Measurements from ENCODE around the gene MEG3.
A peak's percentile ranks its signal among the peaks of the same experiment; 100 is the strongest.

The MEG3 gene

GRCh38 chr14:100844846-100845245, 18.9 kb downstream of the MEG3 start:
- ChIA-PET CTCF (no interaction called here), POLR2A (no interaction called here)

GRCh38 chr14:100845341-100845740, 19.4 kb downstream of the MEG3 start:
- ChIA-PET CTCF (no interaction called here), POLR2A (no interaction called here)
- DNase-seq (ENCODE audit: extremely low spot score) = no peak
- no peak for TF ChIP-seq NFRKB (IDR thresholded peaks at IDR 0.05)
- TF ChIP-seq PKNOX1 (IDR thresholded peaks at IDR 0.05) = no peak
- no peak for TF ChIP-seq ELF4 (IDR thresholded peaks at IDR 0.05)
- no peak for TF ChIP-seq CTBP1 (IDR thresholded peaks at IDR 0.05; ENCODE audit: borderline replicate concordance)
- TF ChIP-seq SP1 (IDR thresholded peaks at IDR 0.05) = no peak

More at GRCh38 chr14:100844846-100845245, 18.9 kb downstream of the MEG3 start:
- TF ChIP-seq TARDBP (IDR thresholded peaks at IDR 0.05) = no peak
- no peak for TF ChIP-seq HDGF (IDR thresholded peaks at IDR 0.05; ENCODE audit: borderline replicate concordance)
- no peak for DNase-seq (ENCODE audit: extremely low spot score)

- ChIA-PET POLR2A (no interaction called here), CTCF (no interaction called here)
- no peak for TF ChIP-seq LEF1 (IDR thresholded peaks at IDR 0.05; ENCODE audit: borderline replicate concordance)
- TF ChIP-seq SP1 (IDR thresholded peaks at IDR 0.05) = no peak
- TF ChIP-seq ARNT (IDR thresholded peaks at IDR 0.05) = no peak
- no peak for TF ChIP-seq SUZ12 (IDR thresholded peaks at IDR 0.05)
- TF ChIP-seq L3MBTL2 (conservative IDR thresholded peaks at IDR 0.05) = no peak
- no peak for DNase-seq (ENCODE audit: extremely low spot score)
Measured at GRCh38 chr14:100846309-100846859, 20.5 kb downstream of the MEG3 start.

GRCh38 chr14:100849115-100849781, 23.3 kb downstream of the MEG3 start:
- TF ChIP-seq BHLHE40 (IDR thresholded peaks at IDR 0.05; ENCODE audit: borderline replicate concordance) (no peak), PKNOX1 (IDR thresholded peaks at IDR 0.05) (peak; percentile 59; the same call in 1 of the 2 replicates), NFRKB (IDR thresholded peaks at IDR 0.05) (no peak), SUZ12 (IDR thresholded peaks at IDR 0.05) (no peak)
- CTCF ChIA-PET = no interaction called here
- POLR2A ChIA-PET = no interaction called here
- DNase-seq (ENCODE audit: extremely low spot score) = no peak

- no peak for TF ChIP-seq BHLHE40 (IDR thresholded peaks at IDR 0.05; ENCODE audit: borderline replicate concordance)
- no peak for TF ChIP-seq L3MBTL2 (conservative IDR thresholded peaks at IDR 0.05)
- TF ChIP-seq FOXA1 (IDR thresholded peaks at IDR 0.05) = no peak
- no peak for TF ChIP-seq PKNOX1 (IDR thresholded peaks at IDR 0.05)
- TF ChIP-seq ZNF384 (IDR thresholded peaks at IDR 0.05) = no peak
- no peak for TF ChIP-seq TARDBP (IDR thresholded peaks at IDR 0.05)
- ChIA-PET CTCF (interaction anchor here (0.6 to 1.6 kb wide), 5 partner anchors 14 to 1379 kb away, joined by 3 to 4 read pairs (median 3); no protein-coding TSS in a partner anchor), POLR2A (no interaction called here)
- peak; percentile 78 for DNase-seq (ENCODE audit: extremely low spot score)
Measured at GRCh38 chr14:100850841-100851585, 25.1 kb downstream of the MEG3 start.

GRCh38 chr14:100851586-100851916, 25.6 kb downstream of the MEG3 start:
- no peak for DNase-seq (ENCODE audit: extremely low spot score)
- POLR2A ChIA-PET = no interaction called here
- TF ChIP-seq NFRKB (IDR thresholded peaks at IDR 0.05) = no peak
- CTCF ChIA-PET = interaction anchor here (1.0 to 1.6 kb wide), 2 partner anchors 51 to 466 kb away, joined by 3 read pairs; no protein-coding TSS in a partner anchor

- TF ChIP-seq FOXA1 (IDR thresholded peaks at IDR 0.05) = no peak
- no peak for TF ChIP-seq HDGF (IDR thresholded peaks at IDR 0.05; ENCODE audit: borderline replicate concordance)
- TF ChIP-seq PKNOX1 (IDR thresholded peaks at IDR 0.05) = no peak
- no peak for TF ChIP-seq CTBP1 (IDR thresholded peaks at IDR 0.05; ENCODE audit: borderline replicate concordance)
- TF ChIP-seq ZNF384 (IDR thresholded peaks at IDR 0.05) = no peak
- no peak for TF ChIP-seq L3MBTL2 (conservative IDR thresholded peaks at IDR 0.05)
- TF ChIP-seq FOXK2 (IDR thresholded peaks at IDR 0.05) = no peak
- TF ChIP-seq FOXM1 (IDR thresholded peaks at IDR 0.05; ENCODE audit: borderline replicate concordance) = no peak
- TF ChIP-seq TARDBP (IDR thresholded peaks at IDR 0.05) = no peak
- no peak for TF ChIP-seq ELF4 (IDR thresholded peaks at IDR 0.05)
- TF ChIP-seq ARNT (IDR thresholded peaks at IDR 0.05) = no peak
- no peak for TF ChIP-seq SUZ12 (IDR thresholded peaks at IDR 0.05)
- TF ChIP-seq NFRKB (IDR thresholded peaks at IDR 0.05) = no peak
- no peak for TF ChIP-seq BHLHE40 (IDR thresholded peaks at IDR 0.05; ENCODE audit: borderline replicate concordance)
- no peak for TF ChIP-seq LEF1 (IDR thresholded peaks at IDR 0.05; ENCODE audit: borderline replicate concordance)
- no peak for TF ChIP-seq SP1 (IDR thresholded peaks at IDR 0.05)
- POLR2A ChIA-PET = no interaction called here
- no peak for DNase-seq (ENCODE audit: extremely low spot score)
- CTCF ChIA-PET = interaction anchor here (0.9 to 1.6 kb wide), 2 partner anchors 48 to 50 kb away, joined by 3 to 7 read pairs; no protein-coding TSS in a partner anchor
Measured at GRCh38 chr14:100851946-100852620, 26.2 kb downstream of the MEG3 start.

All from HEK293T (cell line).